Measurements from ENCODE around the gene HSFX1.

The HSFX1 gene

GRCh38 chrX:149804102-149804501, 30.2 kb downstream of the HSFX1 start:
- DNase-seq (ENCODE audit: low spot score): no peak

- no peak for DNase-seq (ENCODE audit: low spot score)
Measured at GRCh38 chrX:149807747-149808458, 34.0 kb downstream of the HSFX1 start.

- DNase-seq (ENCODE audit: low spot score): no peak
Measured at GRCh38 chrX:149818652-149819051, 44.8 kb downstream of the HSFX1 start.

- no peak for DNase-seq (ENCODE audit: low spot score)
Measured at GRCh38 chrX:149819371-149819770, 45.5 kb downstream of the HSFX1 start.

GRCh38 chrX:149825424-149825823, 51.6 kb downstream of the HSFX1 start:
- no peak for DNase-seq (ENCODE audit: low spot score)

Data from globus pallidus (tissue), 1 donor.